Right ventricle myocardium superior (tissue), 1 donor: ENCODE results near the gene NSFL1C. TPM values are rescaled to one million over a fixed set of nuclear protein-coding genes. Genes with fewer than 3 reads are reported as not detected.

ENCODE experiments used
- ATAC-seq: fragments of 200-7000 bp; cut with Tn5 transposase; one replicate; pipeline ENCODE4 v1.9.1; 2020; ENCODE audit warnings: mild to moderate bottlenecking; ENCODE audit not compliant: poor library complexity
- DNase-seq: peaks from one replicate; pipeline ENCODE4 v3.0.0-alpha.2; 2020
- intact Hi-C: fragments of 100-400 bp; cut with DNase I; formaldehyde crosslinking; loops from one replicate; pipeline ENCODE4 v1.11.2; 2022
- total RNA-seq: library from RNA; stranded (reverse); fragmentation: NEBNext Ultra II Directional; extraction: Animal tissue kit (Norgen Biotek cat#: 25700); gene quantifications from one replicate; pipeline ENCODE4 v1.2.1, GENCODE V29; 2021
- donor health status: DM: no; HTN: yes; CAD: no; lungs with severe emphysema.

The NSFL1C gene
- total RNA-seq, 1 donor from 2014 or later: 55.8 TPM

GRCh38 chr20:1489764-1490436, 23.3 kb upstream of the NSFL1C start:
- intact Hi-C loops: no loop called here
- DNase-seq (no peak), ATAC-seq (peak; percentile 71)

GRCh38 chr20:1489325-1489724, 22.7 kb upstream of the NSFL1C start:
- intact Hi-C loops: no loop called here
- peak; percentile 21 for ATAC-seq
- no peak for DNase-seq

DNA sequence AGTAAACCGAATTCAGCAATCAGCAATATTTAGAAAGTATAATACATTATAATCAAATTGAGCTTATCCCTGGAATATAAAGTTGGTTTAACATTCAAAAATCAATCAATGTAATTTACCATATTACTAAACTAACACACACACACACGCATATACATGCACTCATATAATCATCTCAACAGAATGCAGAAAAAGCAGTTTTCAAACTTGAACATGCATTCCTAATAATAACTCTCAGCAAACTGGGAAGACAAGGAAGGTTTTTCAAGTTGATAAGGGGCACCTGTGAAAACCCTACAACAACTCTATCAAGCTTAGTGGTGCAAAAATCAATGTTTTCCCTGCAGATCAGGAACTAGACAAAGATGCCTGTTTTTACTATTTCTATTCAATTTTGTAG, 19.9 kb upstream of the NSFL1C start:
- ATAC-seq (no peak), DNase-seq (no peak)
- intact Hi-C loops: no loop called here

DNA sequence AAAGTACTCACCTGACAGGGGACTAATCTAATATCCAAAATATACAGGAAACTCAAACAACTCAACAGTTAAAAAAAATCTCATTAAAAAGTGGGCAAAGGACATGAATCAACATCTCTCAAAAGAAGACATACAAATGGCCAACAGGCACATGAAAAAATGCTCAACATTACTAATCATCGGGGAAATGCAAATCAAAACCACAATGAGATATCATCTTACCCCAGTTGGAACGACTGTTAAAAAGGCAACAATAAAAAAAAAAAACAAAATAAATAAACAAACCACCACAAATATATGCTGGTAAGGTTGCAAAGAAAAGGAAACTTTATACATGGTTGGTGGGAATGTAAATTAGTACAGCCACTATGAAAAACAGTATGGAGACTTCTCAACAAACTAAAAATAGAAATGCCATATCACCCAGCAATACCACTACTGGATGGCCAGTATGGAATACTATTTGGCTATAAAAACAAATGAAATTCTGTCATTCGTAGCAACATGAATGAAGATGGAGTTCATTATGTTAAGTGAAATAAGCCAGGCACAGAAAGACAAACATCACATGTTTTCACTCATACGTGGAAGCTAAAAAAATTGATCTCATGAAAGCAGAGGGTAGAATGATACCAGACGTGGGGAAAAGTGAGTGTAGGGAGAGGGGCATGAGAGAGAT, 17.9 kb upstream of the NSFL1C start:
- intact Hi-C loops: no loop called here
- ATAC-seq (no peak), DNase-seq (no peak)

GRCh38 chr20:1479831-1480595, 13.4 kb upstream of the NSFL1C start:
- no peak for ATAC-seq
- intact Hi-C loops: no loop called here
- no peak for DNase-seq

- ATAC-seq (no peak), DNase-seq (no peak)
- intact Hi-C loops: no loop called here
These were observed 11.9 kb upstream of the NSFL1C start for GRCh38 chr20:1478566-1478965.

- intact Hi-C loops: no loop called here
- no peak for DNase-seq
- ATAC-seq: no peak
These were observed 11.3 kb upstream of the NSFL1C start for GRCh38 chr20:1477896-1478490.

DNA sequence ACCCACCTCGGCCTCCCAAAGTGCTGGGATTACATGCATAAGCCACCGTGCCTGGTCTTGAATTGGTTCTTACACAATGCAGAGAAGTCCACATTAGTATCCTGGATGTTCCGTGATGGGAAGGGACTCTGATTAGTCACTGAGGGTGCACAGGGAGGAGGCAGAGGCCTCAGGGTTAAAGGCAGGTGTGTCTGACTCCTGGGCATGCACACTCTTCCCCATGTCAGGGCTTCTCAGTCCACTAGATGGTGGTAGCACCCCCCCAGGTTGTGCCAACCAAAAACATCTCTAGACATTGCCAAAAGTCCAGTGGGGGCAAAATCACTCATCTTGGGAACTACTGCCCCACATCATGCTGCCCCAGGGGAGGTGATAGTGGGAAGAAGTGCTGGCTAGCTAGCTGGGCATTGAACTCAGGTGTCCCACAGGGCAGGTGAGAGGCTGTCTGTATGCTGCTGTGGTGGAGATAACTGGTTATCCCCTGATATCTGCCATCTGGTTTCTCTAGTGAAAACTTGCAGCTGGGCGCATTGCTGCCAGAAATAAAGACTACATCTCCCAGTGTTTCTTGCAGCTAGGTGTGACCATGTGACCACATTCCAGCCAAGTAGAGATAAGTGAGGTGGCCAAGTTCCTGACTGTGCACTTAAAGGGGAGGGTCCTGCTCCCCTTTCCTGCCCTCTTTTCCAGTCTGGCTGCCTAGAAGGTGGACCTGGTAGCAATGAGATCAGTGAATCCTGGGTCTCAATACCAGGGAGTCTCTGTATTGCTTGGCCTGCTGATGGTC, 8.4 kb upstream of the NSFL1C start:
- no peak for ATAC-seq
- intact Hi-C loops: no loop called here
- DNase-seq: no peak

DNA sequence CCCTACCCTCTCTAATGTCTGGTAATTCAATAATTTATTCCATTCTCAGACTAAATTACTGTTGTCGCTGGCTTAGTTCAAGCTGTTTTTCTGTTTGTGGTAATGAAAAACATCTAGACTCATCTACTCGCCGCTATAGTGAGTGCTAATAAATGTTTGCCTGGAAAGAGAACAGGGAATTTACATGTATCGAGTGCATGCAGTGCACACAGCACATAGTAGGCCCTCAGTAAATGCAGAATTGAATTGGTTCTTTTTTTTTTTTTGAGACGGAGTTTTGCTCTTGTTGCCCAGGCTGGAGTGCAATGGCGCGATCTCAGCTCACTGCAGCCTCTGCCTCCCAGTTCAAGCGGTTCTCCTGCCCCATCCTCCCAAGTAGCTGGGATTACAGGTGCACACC, 7.7 kb upstream of the NSFL1C start:
- DNase-seq: no peak
- ATAC-seq: no peak
- intact Hi-C loops: no loop called here

GRCh38 chr20:1473246-1474220, 6.9 kb upstream of the NSFL1C start:
- ATAC-seq: no peak
- no peak for DNase-seq
- intact Hi-C loops: no loop called here

DNA sequence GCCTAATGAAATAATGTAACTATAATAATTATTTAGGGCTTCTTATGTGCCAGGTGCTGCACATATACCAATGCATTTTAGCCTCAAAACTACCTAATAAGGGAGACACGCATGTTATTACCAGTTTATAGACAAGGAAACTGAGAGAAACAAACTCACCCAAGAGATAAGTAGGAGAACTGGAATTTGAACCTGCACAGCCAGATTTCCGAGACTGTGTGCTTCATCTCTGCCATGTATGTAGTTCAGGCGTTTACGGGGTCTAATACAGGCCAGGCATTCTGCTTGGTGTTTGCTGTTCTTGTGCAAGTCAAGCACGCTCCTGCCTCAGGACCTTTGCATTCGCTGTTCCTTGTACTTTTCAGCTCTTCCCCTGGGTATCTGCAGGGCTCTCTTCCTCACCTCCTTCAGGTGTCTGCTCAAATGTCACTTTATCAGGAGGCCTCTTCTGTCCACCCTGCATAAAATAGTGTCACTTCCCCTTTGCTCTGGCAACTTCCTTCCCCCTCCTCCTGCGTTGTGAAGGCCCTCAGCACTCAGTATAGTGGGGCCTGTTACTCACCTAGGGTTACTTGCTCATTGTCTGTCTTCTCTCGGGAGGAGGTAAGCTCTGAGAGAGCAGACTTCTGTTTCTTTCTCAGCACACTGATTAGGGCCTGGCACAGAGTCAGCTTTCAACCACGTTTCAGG, 6.1 kb upstream of the NSFL1C start:
- intact Hi-C loops: no loop called here
- ATAC-seq (no peak), DNase-seq (no peak)

- intact Hi-C loops: no loop called here
- ATAC-seq: no peak
- no peak for DNase-seq
These were observed 4.6 kb upstream of the NSFL1C start for GRCh38 chr20:1471242-1471641.

- DNase-seq (peak; percentile 86), ATAC-seq (peak; percentile 25)
- intact Hi-C loops: no loop called here
These were observed 3.4 kb upstream of the NSFL1C start for GRCh38 chr20:1469925-1470571.

- intact Hi-C loops: no loop called here
- DNase-seq (no peak), ATAC-seq (no peak)
These were observed 2.8 kb upstream of the NSFL1C start for GRCh38 chr20:1469306-1469905.

- DNase-seq (no peak), ATAC-seq (no peak)
- intact Hi-C loops: no loop called here
These were observed 1.5 kb upstream of the NSFL1C start for GRCh38 chr20:1468117-1468624.
